ENCODE data around the gene KRT83.

GRCh38 chr12:52308806-52309425 is 12.3 kb downstream of the KRT83 start:
- no peak for TF ChIP-seq POLR2A (IDR thresholded peaks at IDR 0.05)
- TF ChIP-seq CTCF (IDR thresholded peaks at IDR 0.05) = no peak
